AG20443 (cell line): Measurements from ENCODE around the gene NPB.

Source experiments
- DNase-seq: peaks from one replicate; pipeline ENCODE4 v3.0.0; 2012; ENCODE audit warnings: low spot score, mixed read lengths

The NPB gene

GRCh38 chr17:81941484-81942166, 39.6 kb downstream of the NPB start:
- no peak for DNase-seq

- no peak for DNase-seq
Observed at GRCh38 chr17:81942167-81942553, 40.1 kb downstream of the NPB start.

- DNase-seq, result no peak
Observed at GRCh38 chr17:81944858-81945257, 42.8 kb downstream of the NPB start.

- DNase-seq, result no peak
Observed at GRCh38 chr17:81947189-81947588, 45.2 kb downstream of the NPB start, which contains the start of gene MYADML2. MYADML2 (minus strand) TSS chr17:81947233; CDS start chr17:81941741, 5,492 bp downstream.

GRCh38 chr17:81948635-81949378, 46.8 kb downstream of the NPB start:
- no peak for DNase-seq

GRCh38 chr17:81950501-81950900, 48.5 kb downstream of the NPB start:
- no peak for DNase-seq

GRCh38 chr17:81951785-81952684, 50.0 kb downstream of the NPB start:
- no peak for DNase-seq
